Ishikawa (cell line): ENCODE measurements around the gene S100A7A.

Experiments used
- CEBPB ChIP-seq: IDR thresholded peaks from 2 replicates; pipeline ENCODE4 v1.6.1; 2012
- CREB1 ChIP-seq: IDR thresholded peaks from 2 replicates; pipeline ENCODE4 v1.6.1; 2012; ENCODE audit warnings: low read depth
- EGR1 ChIP-seq: IDR thresholded peaks from 2 replicates; pipeline ENCODE4 v1.6.1; 2012
- EP300 ChIP-seq: IDR thresholded peaks from 2 replicates; pipeline ENCODE4 v1.6.1; 2012; ENCODE audit warnings: borderline replicate concordance
- FOXM1 ChIP-seq: IDR thresholded peaks from 2 replicates; pipeline ENCODE4 v1.6.1; 2012; ENCODE audit warnings: low read depth, borderline replicate concordance
- MAX ChIP-seq: IDR thresholded peaks from 2 replicates; pipeline ENCODE4 v1.6.1; 2012
- NFIC ChIP-seq: IDR thresholded peaks from 2 replicates; pipeline ENCODE4 v1.6.1; 2012
- RAD21 ChIP-seq: IDR thresholded peaks from 2 replicates; pipeline ENCODE4 v1.6.1; 2012; ENCODE audit warnings: low read depth
- TAF1 ChIP-seq: IDR thresholded peaks from 2 replicates; pipeline ENCODE4 v1.6.1; 2012; ENCODE audit warnings: low read depth, mild to moderate bottlenecking
- TCF12 ChIP-seq: IDR thresholded peaks from 2 replicates; pipeline ENCODE4 v1.6.1; 2012; ENCODE audit warnings: low read depth
- TEAD4 ChIP-seq: IDR thresholded peaks from 2 replicates; pipeline ENCODE4 v1.6.1; 2012
- USF1 ChIP-seq: IDR thresholded peaks from 2 replicates; pipeline ENCODE4 v1.6.1; 2012
- YY1 ChIP-seq: IDR thresholded peaks from 2 replicates; pipeline ENCODE4 v1.6.1; 2012; ENCODE audit warnings: low read depth
- ZBTB7A ChIP-seq: IDR thresholded peaks from 2 replicates; pipeline ENCODE4 v1.6.1; 2012; ENCODE audit warnings: low read depth
- TF ChIP-seq, protein P1 (sequence below): IDR thresholded peaks from 2 replicates; pipeline ENCODE4 v1.6.1; 2012; ENCODE audit warnings: low read depth, mild to moderate bottlenecking

S100A7A gene

GRCh38 chr1:153397051-153397923, 19.0 kb upstream of the S100A7A start:
- TF ChIP-seq CREB1 (no peak), FOXM1 (no peak), EGR1 (no peak), YY1 (no peak), ZBTB7A (no peak), CEBPB (no peak)
- TF ChIP-seq, protein P1, sequence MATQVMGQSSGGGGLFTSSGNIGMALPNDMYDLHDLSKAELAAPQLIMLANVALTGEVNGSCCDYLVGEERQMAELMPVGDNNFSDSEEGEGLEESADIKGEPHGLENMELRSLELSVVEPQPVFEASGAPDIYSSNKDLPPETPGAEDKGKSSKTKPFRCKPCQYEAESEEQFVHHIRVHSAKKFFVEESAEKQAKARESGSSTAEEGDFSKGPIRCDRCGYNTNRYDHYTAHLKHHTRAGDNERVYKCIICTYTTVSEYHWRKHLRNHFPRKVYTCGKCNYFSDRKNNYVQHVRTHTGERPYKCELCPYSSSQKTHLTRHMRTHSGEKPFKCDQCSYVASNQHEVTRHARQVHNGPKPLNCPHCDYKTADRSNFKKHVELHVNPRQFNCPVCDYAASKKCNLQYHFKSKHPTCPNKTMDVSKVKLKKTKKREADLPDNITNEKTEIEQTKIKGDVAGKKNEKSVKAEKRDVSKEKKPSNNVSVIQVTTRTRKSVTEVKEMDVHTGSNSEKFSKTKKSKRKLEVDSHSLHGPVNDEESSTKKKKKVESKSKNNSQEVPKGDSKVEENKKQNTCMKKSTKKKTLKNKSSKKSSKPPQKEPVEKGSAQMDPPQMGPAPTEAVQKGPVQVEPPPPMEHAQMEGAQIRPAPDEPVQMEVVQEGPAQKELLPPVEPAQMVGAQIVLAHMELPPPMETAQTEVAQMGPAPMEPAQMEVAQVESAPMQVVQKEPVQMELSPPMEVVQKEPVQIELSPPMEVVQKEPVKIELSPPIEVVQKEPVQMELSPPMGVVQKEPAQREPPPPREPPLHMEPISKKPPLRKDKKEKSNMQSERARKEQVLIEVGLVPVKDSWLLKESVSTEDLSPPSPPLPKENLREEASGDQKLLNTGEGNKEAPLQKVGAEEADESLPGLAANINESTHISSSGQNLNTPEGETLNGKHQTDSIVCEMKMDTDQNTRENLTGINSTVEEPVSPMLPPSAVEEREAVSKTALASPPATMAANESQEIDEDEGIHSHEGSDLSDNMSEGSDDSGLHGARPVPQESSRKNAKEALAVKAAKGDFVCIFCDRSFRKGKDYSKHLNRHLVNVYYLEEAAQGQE, result 0 out of 2 replicates have a peak, but pooled peaks have one; percentile 25

DNA sequence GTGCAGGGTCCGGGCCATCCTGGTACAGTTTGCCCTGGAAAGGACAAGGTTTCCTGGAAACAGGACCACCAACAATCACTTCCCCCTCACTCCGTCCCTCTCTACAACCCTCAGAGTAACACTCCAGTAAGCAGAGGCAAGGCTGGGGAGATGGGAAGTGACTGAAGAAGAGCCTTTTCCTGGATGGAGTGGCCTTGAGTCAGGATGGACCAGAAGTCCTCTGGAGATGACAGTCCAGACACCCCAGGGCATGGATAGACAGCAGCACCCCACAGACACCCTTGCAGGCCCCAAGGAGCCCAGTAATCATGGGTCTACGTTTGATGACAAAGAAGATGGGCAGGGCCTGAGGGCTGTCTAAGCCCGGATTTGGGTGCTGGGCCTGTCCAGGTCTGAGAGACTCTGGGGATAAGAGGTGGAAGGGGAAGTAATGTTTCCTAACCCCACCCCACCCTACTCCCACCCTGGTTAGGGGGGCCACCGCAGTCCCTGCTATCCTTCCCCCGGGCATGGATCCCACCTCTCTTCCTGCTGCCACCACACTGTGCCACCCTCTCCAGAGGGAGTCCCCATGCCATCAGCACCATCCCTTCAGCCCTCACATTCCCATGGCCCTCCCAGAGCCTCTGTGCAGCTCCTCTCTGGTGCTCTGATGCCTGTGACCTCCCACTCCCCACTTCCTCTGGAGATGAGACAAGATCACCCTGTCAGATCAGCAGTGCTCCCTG, 18.2 kb upstream of the S100A7A start:
- TF ChIP-seq, protein P1, result no peak
- TF ChIP-seq NFIC (no peak), TAF1 (no peak), TCF12 (no peak), CEBPB (no peak), CREB1 (no peak), RAD21 (no peak), ZBTB7A (no peak), EP300 (no peak)

DNA sequence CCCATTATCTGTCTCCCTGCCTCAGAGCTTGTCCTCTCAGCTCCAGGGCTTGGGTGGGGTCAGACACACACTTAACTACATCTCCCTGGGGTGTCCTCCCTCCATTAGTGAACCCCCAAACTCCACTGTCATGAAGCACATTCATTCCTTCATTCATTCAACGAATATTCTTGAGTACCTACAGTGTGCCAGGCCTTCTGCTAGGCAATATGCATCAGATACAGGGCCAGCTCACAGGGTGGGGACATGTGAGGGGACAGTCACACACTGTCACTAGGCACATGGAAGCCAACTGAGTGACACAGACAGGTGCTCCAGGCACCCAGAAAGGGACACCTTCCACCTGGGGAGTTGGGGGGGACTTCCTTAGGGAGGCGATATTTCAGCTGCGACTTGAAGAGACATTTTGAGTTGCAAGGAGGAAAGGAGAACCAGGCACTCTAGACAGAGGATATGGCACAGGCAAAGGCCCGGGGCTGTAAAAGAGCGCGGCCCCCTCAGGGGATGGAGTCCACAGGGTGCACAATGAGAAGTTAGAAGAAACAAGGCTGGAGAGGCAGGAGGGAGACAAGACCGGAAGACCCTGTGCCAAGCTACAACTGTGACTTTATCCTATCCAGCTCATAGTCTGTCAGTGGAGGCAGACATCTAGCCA, 16.8 kb upstream of the S100A7A start:
- TF ChIP-seq TAF1 (no peak), TCF12 (no peak), CREB1 (no peak), FOXM1 (no peak), EGR1 (no peak), TEAD4 (no peak), YY1 (no peak), RAD21 (no peak), CEBPB (no peak), NFIC (no peak), USF1 (no peak), EP300 (no peak), ZBTB7A (no peak), MAX (no peak)
- TF ChIP-seq, protein P1, result no peak

DNA sequence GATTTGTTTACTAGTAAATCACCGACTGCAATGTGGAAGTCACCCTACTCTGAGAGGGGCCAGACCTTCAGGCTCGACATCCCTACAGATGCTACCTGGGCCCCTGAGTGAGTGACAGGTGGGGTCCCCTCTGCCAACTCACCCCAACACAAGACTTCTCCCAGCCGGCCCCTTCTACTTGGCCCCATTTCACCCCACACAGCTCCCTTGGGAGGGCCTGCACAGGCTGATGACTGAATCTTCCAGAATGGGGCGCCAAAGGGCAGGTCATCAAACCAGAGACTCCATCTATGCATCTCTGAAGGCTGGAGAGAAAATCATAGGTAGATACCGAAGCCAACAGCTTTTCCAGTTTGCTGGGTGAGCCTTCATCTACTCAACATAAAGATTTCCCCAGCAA, 16.1 kb upstream of the S100A7A start:
- TF ChIP-seq TAF1 (no peak), RAD21 (peak; percentile 16; the same call in 1 of the 2 replicates), TCF12 (no peak), TEAD4 (no peak), ZBTB7A (no peak), EP300 (no peak)
- TF ChIP-seq, protein P1, result no peak
